GM13976 (cell line): ENCODE measurements around the gene PTPRM.

Source experiments
- DNase-seq: peaks from one replicate; pipeline ENCODE4 v3.0.0; 2012; ENCODE audit warnings: low spot score
- in situ Hi-C: fragments of 300-500 bp; cut with MboI; formaldehyde crosslinking; loops from one replicate; pipeline ENCODE4 v1.12.0; 2022; ENCODE audit warnings: low sequenced_read_pairs, mixed read lengths, inconsistent platforms; ENCODE audit not compliant: unreplicated experiment
- TF ChIP-seq, protein P1 (sequence below): IDR thresholded peaks from 2 replicates; pipeline ENCODE4 v1.5.1; 2012; ENCODE audit warnings: borderline replicate concordance, mild to moderate bottlenecking; ENCODE audit not compliant: insufficient read depth; ENCODE audit errors: extremely low read depth, missing control alignments, control extremely low read depth

Gene PTPRM

DNA sequence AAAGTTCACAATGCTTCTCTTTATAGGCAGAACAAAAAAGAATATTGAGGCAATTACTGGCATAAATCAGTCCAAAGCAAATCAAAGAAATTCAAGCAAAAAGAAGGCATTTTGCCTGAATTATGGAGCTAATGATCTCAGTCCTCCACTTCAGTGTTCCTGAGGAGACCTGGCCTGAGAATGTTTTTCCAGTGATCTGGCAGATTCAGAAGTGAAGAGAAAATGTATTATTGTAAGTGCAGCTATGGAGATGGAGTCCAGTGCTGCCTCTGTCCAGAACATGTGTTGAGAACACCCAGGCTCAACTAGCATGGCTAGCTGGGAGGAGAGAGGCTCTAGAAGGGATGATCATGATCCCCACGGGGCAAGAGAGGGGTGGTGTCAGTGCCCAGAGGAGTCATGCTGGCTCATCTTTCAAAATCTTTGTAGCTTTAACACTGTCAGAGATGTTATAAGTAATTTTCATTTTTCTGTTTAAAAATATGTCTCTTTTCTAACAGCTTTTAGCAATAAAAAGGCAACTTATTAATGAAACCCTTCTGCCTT, 675.1 kb downstream of the PTPRM start:
- TF ChIP-seq, protein P1, sequence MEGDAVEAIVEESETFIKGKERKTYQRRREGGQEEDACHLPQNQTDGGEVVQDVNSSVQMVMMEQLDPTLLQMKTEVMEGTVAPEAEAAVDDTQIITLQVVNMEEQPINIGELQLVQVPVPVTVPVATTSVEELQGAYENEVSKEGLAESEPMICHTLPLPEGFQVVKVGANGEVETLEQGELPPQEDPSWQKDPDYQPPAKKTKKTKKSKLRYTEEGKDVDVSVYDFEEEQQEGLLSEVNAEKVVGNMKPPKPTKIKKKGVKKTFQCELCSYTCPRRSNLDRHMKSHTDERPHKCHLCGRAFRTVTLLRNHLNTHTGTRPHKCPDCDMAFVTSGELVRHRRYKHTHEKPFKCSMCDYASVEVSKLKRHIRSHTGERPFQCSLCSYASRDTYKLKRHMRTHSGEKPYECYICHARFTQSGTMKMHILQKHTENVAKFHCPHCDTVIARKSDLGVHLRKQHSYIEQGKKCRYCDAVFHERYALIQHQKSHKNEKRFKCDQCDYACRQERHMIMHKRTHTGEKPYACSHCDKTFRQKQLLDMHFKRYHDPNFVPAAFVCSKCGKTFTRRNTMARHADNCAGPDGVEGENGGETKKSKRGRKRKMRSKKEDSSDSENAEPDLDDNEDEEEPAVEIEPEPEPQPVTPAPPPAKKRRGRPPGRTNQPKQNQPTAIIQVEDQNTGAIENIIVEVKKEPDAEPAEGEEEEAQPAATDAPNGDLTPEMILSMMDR = no peak
- no peak for DNase-seq
- in situ Hi-C loops = no loop called here

DNA sequence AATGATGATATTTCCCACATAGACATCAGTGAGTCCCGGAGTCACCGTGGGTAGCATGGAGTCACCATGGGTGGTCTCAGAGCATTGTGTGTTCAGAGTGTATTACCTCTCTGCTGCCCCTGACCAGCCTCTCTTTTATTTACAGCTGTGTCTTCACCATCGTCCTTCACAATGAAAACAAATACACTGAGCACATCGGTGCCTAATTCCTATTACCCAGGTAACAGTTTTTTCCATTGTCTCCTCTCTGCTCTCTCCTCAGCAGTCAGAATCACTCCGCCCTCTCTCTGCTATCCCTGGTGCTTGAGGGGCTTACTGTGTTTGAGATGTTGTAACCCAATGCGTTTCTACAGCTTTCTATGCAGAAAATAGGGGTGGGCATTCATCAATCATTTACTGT, 680.6 kb downstream of the PTPRM start:
- in situ Hi-C loops = no loop called here
- no peak for DNase-seq
- TF ChIP-seq, protein P1 = no peak

DNA sequence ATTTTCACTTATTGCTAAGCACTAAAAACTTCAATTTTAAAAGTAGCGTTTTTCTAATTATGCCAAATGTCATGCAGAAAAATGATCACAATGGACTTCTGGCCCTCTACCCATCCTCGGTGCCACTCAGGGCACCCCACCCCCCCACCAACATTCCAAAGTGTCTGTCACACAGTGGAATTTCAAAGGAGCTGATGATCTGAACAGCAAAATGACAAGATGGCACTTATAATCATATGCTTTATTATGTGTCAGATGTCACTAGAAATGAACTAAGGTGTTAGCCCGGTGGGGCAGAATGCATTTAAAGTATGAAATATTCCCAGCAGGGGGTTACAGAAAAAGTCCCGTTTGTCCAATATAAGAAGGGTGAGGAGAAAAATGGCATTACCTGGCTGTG, 681.5 kb downstream of the PTPRM start:
- in situ Hi-C loops = no loop called here
- TF ChIP-seq, protein P1 = no peak
- no peak for DNase-seq

- in situ Hi-C loops = no loop called here
- no peak for DNase-seq
- TF ChIP-seq, protein P1 = no peak
These were observed 682.7 kb downstream of the PTPRM start for GRCh38 chr18:8249811-8250210.

DNA sequence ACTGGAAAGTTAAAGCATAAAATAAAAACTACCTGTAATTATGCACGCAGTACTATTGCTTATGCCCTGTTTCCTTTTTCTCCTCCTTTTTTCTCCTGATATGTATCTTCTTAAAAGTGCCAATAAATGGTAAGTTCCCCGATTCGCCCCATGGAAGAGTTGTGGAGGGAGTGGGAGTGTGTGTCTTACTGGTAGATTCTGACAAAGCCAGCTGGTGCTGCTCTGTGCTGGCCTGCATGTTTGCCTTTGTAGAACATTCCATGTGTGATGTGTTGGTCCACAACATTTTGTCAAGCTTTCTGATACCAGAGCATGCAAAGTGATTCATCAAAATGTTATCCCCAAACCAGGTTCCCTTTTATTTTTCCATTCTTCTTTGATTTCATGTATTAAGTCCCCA, 685.3 kb downstream of the PTPRM start:
- DNase-seq = no peak
- TF ChIP-seq, protein P1 = no peak
- in situ Hi-C loops = no loop called here

- TF ChIP-seq, protein P1 = no peak
These were observed 686.8 kb downstream of the PTPRM start for GRCh38 chr18:8253944-8254343.

GRCh38 chr18:8254654-8255053, 687.5 kb downstream of the PTPRM start:
- in situ Hi-C loops = no loop called here
- TF ChIP-seq, protein P1 = no peak
- no peak for DNase-seq

More at GRCh38 chr18:8253944-8254343, 686.8 kb downstream of the PTPRM start:
- DNase-seq = no peak
- in situ Hi-C loops = no loop called here
